Esophagus squamous epithelium (tissue), 4 donors: ENCODE data around the gene CADM1.

ENCODE experiments used
- POLR2A ChIP-seq, 4 donors: fragments of 450-650 bp; IDR thresholded peaks; one replicate each; pipeline ENCODE4 v1.6.1; 2017; ENCODE audit warnings: antibody characterized with exemption in 4 of 4, mild to moderate bottlenecking in 4 of 4, moderate library complexity in 3 of 4
- TF ChIP-seq, protein P1 (sequence below), 6 experiments: fragments of 450-650 bp in 4 of 6; fragments of 200-600 bp in 2 of 6; sonication (generic) in 2 of 6; IDR thresholded peaks; one replicate each; pipeline ENCODE4 v1.5.1; 2016 to 2019; ENCODE audit warnings: antibody characterized with exemption in 6 of 6, mild to moderate bottlenecking in 4 of 6, moderate library complexity in 4 of 6

DNA sequence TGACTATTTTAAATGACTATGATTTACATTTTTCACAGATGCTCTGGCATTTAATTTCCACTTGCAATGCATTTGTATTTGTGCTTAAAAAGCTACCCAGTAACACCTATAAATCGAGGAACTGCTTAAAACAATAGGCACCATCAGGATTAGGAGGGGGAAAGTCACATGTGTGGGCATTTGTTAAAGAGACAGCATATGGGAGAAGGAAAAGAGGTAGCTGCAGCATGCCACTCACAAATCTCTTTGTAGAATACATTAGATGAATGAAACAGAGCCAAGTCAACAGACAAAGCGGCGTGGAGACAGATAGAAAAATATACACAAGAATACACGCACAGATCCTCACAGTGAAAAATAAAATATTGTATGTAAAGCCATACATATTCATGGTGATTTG lies 228.0 kb downstream of the CADM1 start:
- no peak for TF ChIP-seq POLR2A (IDR thresholded peaks at IDR 0.05)
- TF ChIP-seq, protein P1, sequence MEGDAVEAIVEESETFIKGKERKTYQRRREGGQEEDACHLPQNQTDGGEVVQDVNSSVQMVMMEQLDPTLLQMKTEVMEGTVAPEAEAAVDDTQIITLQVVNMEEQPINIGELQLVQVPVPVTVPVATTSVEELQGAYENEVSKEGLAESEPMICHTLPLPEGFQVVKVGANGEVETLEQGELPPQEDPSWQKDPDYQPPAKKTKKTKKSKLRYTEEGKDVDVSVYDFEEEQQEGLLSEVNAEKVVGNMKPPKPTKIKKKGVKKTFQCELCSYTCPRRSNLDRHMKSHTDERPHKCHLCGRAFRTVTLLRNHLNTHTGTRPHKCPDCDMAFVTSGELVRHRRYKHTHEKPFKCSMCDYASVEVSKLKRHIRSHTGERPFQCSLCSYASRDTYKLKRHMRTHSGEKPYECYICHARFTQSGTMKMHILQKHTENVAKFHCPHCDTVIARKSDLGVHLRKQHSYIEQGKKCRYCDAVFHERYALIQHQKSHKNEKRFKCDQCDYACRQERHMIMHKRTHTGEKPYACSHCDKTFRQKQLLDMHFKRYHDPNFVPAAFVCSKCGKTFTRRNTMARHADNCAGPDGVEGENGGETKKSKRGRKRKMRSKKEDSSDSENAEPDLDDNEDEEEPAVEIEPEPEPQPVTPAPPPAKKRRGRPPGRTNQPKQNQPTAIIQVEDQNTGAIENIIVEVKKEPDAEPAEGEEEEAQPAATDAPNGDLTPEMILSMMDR (IDR thresholded peaks at IDR 0.05), result no peak
